ENCODE data around the gene NFATC3. TPM values are rescaled to one million over a fixed set of nuclear protein-coding genes. Genes with fewer than 3 reads are reported as not detected.

Gene NFATC3
- total RNA-seq, 1 donor from 2014 or later, result 15.2 TPM

GRCh38 chr16:68093816-68094613, 8.8 kb downstream of the NFATC3 start:
- H3K36me3 ChIP-seq (ENCODE audit: control insufficient read depth, insufficient read depth, low read length), result no peaks in the 10 kb centered on the region
- no peak overlapping the region for H3K4me3 ChIP-seq (ENCODE audit: low read depth, low read length)
- TF ChIP-seq CTCF (IDR thresholded peaks at IDR 0.05; ENCODE audit: insufficient read depth, low read length, poor library complexity, severe bottlenecking), result peak; percentile 25
- DNase-seq (ENCODE audit: low read depth), result no peak
- H3K27me3 ChIP-seq (ENCODE audit: control insufficient read depth, insufficient read depth, low read length), result no peaks in the 10 kb centered on the region

GRCh38 chr16:68094614-68094934, 9.4 kb downstream of the NFATC3 start:
- no peak for DNase-seq (ENCODE audit: low read depth)
- no peaks in the 10 kb centered on the region for H3K36me3 ChIP-seq (ENCODE audit: control insufficient read depth, insufficient read depth, low read length)
- no peaks in the 10 kb centered on the region for H3K27me3 ChIP-seq (ENCODE audit: control insufficient read depth, insufficient read depth, low read length)
- TF ChIP-seq CTCF (IDR thresholded peaks at IDR 0.05; ENCODE audit: insufficient read depth, low read length, poor library complexity, severe bottlenecking), result no peak
- H3K4me3 ChIP-seq (ENCODE audit: low read depth, low read length), result no peak overlapping the region

- Histone ChIP-seq H3K36me3 (ENCODE audit: control insufficient read depth, insufficient read depth, low read length) (no peaks in the 10 kb centered on the region), H3K27me3 (ENCODE audit: control insufficient read depth, insufficient read depth, low read length) (no peaks in the 10 kb centered on the region), H3K4me3 (ENCODE audit: low read depth, low read length) (no peak overlapping the region)
- no peak for DNase-seq (ENCODE audit: low read depth)
- TF ChIP-seq CTCF (IDR thresholded peaks at IDR 0.05; ENCODE audit: insufficient read depth, low read length, poor library complexity, severe bottlenecking), result no peak
Observed at GRCh38 chr16:68096491-68096890, 11.3 kb downstream of the NFATC3 start.

GRCh38 chr16:68097088-68097487, 11.9 kb downstream of the NFATC3 start:
- no peak overlapping the region for H3K4me3 ChIP-seq (ENCODE audit: low read depth, low read length)
- no peaks in the 10 kb centered on the region for H3K27me3 ChIP-seq (ENCODE audit: control insufficient read depth, insufficient read depth, low read length)
- DNase-seq (ENCODE audit: low read depth), result no peak
- no peak for TF ChIP-seq CTCF (IDR thresholded peaks at IDR 0.05; ENCODE audit: insufficient read depth, low read length, poor library complexity, severe bottlenecking)
- H3K36me3 ChIP-seq (ENCODE audit: control insufficient read depth, insufficient read depth, low read length), result no peaks in the 10 kb centered on the region

GRCh38 chr16:68097895-68098294, 12.7 kb downstream of the NFATC3 start:
- no peak for TF ChIP-seq CTCF (IDR thresholded peaks at IDR 0.05; ENCODE audit: insufficient read depth, low read length, poor library complexity, severe bottlenecking)
- DNase-seq (ENCODE audit: low read depth), result no peak
- Histone ChIP-seq H3K36me3 (ENCODE audit: control insufficient read depth, insufficient read depth, low read length) (no peaks in the 10 kb centered on the region), H3K4me3 (ENCODE audit: low read depth, low read length) (no peak overlapping the region), H3K27me3 (ENCODE audit: control insufficient read depth, insufficient read depth, low read length) (no peaks in the 10 kb centered on the region)

- Histone ChIP-seq H3K27me3 (ENCODE audit: control insufficient read depth, insufficient read depth, low read length) (no peaks in the 10 kb centered on the region), H3K36me3 (ENCODE audit: control insufficient read depth, insufficient read depth, low read length) (no peaks in the 10 kb centered on the region), H3K4me3 (ENCODE audit: low read depth, low read length) (no peak overlapping the region)
- no peak for DNase-seq (ENCODE audit: low read depth)
- TF ChIP-seq CTCF (IDR thresholded peaks at IDR 0.05; ENCODE audit: insufficient read depth, low read length, poor library complexity, severe bottlenecking), result no peak
Observed at GRCh38 chr16:68100488-68100887, 15.3 kb downstream of the NFATC3 start.

All from kidney epithelial cell (primary cell).